ENCODE measurements around the gene NSMCE4A.
"Not testable (repeated sequence)": the region's sequence is repeated elsewhere in the genome, so short reads cannot be mapped to it uniquely, and the experiment has no call there.

The NSMCE4A gene

GRCh38 chr10:121988361-121989324 lies 13.6 kb upstream of the NSMCE4A start, which contains the start of gene TACC2:
TSS of gene TACC2 (plus strand) at chr10:121989163. CDS start at chr10:122021982, 32,819 bp downstream.
- no peak for DNase-seq

GRCh38 chr10:121984463-121984862 lies 9.4 kb upstream of the NSMCE4A start:
- DNase-seq, result no peak

- DNase-seq, result no peak
These were observed 8.8 kb upstream of the NSMCE4A start for GRCh38 chr10:121983852-121984251.

GRCh38 chr10:121981346-121981745 lies 6.3 kb upstream of the NSMCE4A start:
- DNase-seq, result no peak

- DNase-seq, result no peak
These were observed 3.5 kb upstream of the NSMCE4A start for GRCh38 chr10:121978511-121978910.

- DNase-seq, result no peak
These were observed 1.6 kb upstream of the NSMCE4A start for GRCh38 chr10:121976607-121977006.

- DNase-seq, result no peak
These were observed 474 bp upstream of the NSMCE4A start for GRCh38 chr10:121975295-121976086.

- DNase-seq, result no peak
These were observed 940 bp downstream of the NSMCE4A start for GRCh38 chr10:121974019-121974534.

GRCh38 chr10:121969086-121969485 lies 5.9 kb downstream of the NSMCE4A start:
- DNase-seq, result not testable (repeated sequence)

- DNase-seq, result no peak
These were observed 9.0 kb downstream of the NSMCE4A start for GRCh38 chr10:121965996-121966395.

GRCh38 chr10:121961456-121961855 lies 13.6 kb downstream of the NSMCE4A start:
- no peak for DNase-seq

GRCh38 chr10:121959671-121960070 lies 15.3 kb downstream of the NSMCE4A start:
- DNase-seq, result no peak

- DNase-seq, result no peak
These were observed 18.6 kb downstream of the NSMCE4A start for GRCh38 chr10:121956111-121957061.

GRCh38 chr10:121952226-121952625 lies 22.8 kb downstream of the NSMCE4A start:
- no peak for DNase-seq

GRCh38 chr10:121949451-121949850 lies 25.6 kb downstream of the NSMCE4A start:
- DNase-seq, result no peak

- DNase-seq, result no peak
These were observed 26.0 kb downstream of the NSMCE4A start for GRCh38 chr10:121949049-121949448.

GRCh38 chr10:121947343-121948330 lies 27.4 kb downstream of the NSMCE4A start:
- DNase-seq, result no peak

- no peak for DNase-seq
These were observed 32.1 kb downstream of the NSMCE4A start for GRCh38 chr10:121942749-121943416.

GRCh38 chr10:121941532-121941931 lies 33.5 kb downstream of the NSMCE4A start:
- DNase-seq, result no peak

GRCh38 chr10:121936295-121936694 lies 38.7 kb downstream of the NSMCE4A start:
- DNase-seq, result no peak
